HEK293T (cell line): Measurements from ENCODE around the gene GULP1.

Source experiments
- CTCF ChIA-PET: fragments of 350-600 bp; formaldehyde crosslinking; extraction: SDS; loops from one replicate; lab custom pipeline; 2021; ENCODE audit warnings: antibody characterized with exemption, inconsistent platforms; lab: Yijun Ruan, JAX
- POLR2A ChIA-PET: fragments of 350-600 bp; formaldehyde crosslinking; extraction: SDS; loops from one replicate; lab custom pipeline; 2020; ENCODE audit warnings: antibody characterized with exemption, inconsistent platforms; lab: Yijun Ruan, JAX
- DNase-seq: peaks from one replicate; pipeline ENCODE4 v3.0.0; 2012; ENCODE audit warnings: mixed read lengths; ENCODE audit errors: extremely low spot score
- ARNT ChIP-seq: fragments of 450-650 bp; IDR thresholded peaks from 2 replicates; pipeline ENCODE4 v1.6.1; 2017; ENCODE audit warnings: mild to moderate bottlenecking
- BHLHE40 ChIP-seq: fragments of 450-650 bp; IDR thresholded peaks from 2 replicates; pipeline ENCODE4 v1.6.1; 2016; ENCODE audit warnings: mild to moderate bottlenecking, moderate library complexity, borderline replicate concordance
- CTBP1 ChIP-seq: fragments of 450-650 bp; IDR thresholded peaks from 2 replicates; pipeline ENCODE4 v1.6.1; 2016; ENCODE audit warnings: borderline replicate concordance
- ELF4 ChIP-seq: fragments of 450-650 bp; IDR thresholded peaks from 2 replicates; pipeline ENCODE4 v1.6.1; 2017; ENCODE audit warnings: antibody characterized with exemption
- FOXA1 ChIP-seq: fragments of 450-650 bp; IDR thresholded peaks from 2 replicates; pipeline ENCODE4 v1.6.1; 2016; ENCODE audit warnings: mild to moderate bottlenecking
- FOXK2 ChIP-seq: fragments of 450-650 bp; IDR thresholded peaks from 2 replicates; pipeline ENCODE4 v1.6.1; 2016; ENCODE audit warnings: mild to moderate bottlenecking
- FOXM1 ChIP-seq: fragments of 450-650 bp; IDR thresholded peaks from 2 replicates; pipeline ENCODE4 v1.6.1; 2017; ENCODE audit warnings: mild to moderate bottlenecking, borderline replicate concordance
- HDGF ChIP-seq: fragments of 450-650 bp; IDR thresholded peaks from 2 replicates; pipeline ENCODE4 v1.6.1; 2017; ENCODE audit warnings: antibody characterized with exemption, borderline replicate concordance
- L3MBTL2 ChIP-seq: fragments of 450-650 bp; conservative IDR thresholded peaks from 2 replicates; pipeline ENCODE4 v1.6.1; 2016; ENCODE audit warnings: mild to moderate bottlenecking
- LEF1 ChIP-seq: fragments of 450-650 bp; IDR thresholded peaks from 2 replicates; pipeline ENCODE4 v1.6.1; 2017; ENCODE audit warnings: mild to moderate bottlenecking, borderline replicate concordance
- NFRKB ChIP-seq: fragments of 450-650 bp; IDR thresholded peaks from 2 replicates; pipeline ENCODE4 v1.6.1; 2016; ENCODE audit warnings: mild to moderate bottlenecking, moderate library complexity
- SP1 ChIP-seq: fragments of 450-650 bp; IDR thresholded peaks from 2 replicates; pipeline ENCODE4 v1.6.1; 2017
- SUZ12 ChIP-seq: fragments of 450-650 bp; IDR thresholded peaks from 2 replicates; pipeline ENCODE4 v1.6.1; 2016; ENCODE audit warnings: mild to moderate bottlenecking
- TARDBP ChIP-seq: fragments of 450-650 bp; IDR thresholded peaks from 2 replicates; pipeline ENCODE4 v1.6.1; 2016
- ZNF384 ChIP-seq: fragments of 450-650 bp; IDR thresholded peaks from 2 replicates; pipeline ENCODE4 v1.6.1; 2016
- TF ChIP-seq, protein P1 (sequence below): fragments of 450-650 bp; IDR thresholded peaks from 2 replicates; pipeline ENCODE4 v1.6.1; 2016

GULP1 gene

DNA sequence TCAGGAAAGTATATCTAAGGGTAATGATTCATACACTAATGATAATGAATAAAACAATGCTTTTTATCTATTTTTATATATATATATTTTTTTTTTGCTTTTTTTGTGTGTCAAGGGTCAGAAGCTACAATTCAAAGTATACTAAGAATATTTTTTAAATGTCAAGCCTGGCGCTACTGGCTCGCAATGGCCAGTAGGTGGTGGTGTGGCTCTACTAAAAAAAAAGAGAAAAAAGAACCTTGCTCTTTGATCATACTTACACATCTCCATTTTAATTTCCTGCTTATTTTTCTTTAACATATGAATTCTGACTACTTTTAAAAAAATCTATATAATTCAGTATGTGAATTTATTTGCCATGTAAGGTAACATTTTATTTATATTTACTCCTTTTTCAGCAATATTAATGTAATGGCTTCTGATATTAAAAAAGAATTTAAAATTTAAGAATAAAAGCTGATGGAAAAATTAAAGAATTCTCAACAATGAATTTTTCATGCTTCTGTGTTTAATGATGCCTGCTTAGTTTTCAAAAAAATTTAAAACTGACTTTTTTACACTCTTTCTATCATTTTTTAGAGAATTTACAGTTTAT is 232.9 kb downstream of the GULP1 start:
- TF ChIP-seq TARDBP (no peak), NFRKB (no peak), L3MBTL2 (no peak), BHLHE40 (no peak), HDGF (no peak), FOXM1 (no peak), ZNF384 (no peak), SUZ12 (no peak), ARNT (no peak), CTBP1 (no peak), LEF1 (no peak), ELF4 (no peak), SP1 (no peak), FOXK2 (no peak)
- TF ChIP-seq, protein P1, sequence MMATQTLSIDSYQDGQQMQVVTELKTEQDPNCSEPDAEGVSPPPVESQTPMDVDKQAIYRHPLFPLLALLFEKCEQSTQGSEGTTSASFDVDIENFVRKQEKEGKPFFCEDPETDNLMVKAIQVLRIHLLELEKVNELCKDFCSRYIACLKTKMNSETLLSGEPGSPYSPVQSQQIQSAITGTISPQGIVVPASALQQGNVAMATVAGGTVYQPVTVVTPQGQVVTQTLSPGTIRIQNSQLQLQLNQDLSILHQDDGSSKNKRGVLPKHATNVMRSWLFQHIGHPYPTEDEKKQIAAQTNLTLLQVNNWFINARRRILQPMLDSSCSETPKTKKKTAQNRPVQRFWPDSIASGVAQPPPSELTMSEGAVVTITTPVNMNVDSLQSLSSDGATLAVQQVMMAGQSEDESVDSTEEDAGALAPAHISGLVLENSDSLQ: no peak
- ChIA-PET POLR2A (no interaction called here), CTCF (interaction anchor here (0.6 to 1.3 kb wide), 5 partner anchors 15 to 1090 kb away, joined by 3 to 6 read pairs (median 4); no protein-coding TSS in a partner anchor)
- peak; percentile 19 for DNase-seq

DNA sequence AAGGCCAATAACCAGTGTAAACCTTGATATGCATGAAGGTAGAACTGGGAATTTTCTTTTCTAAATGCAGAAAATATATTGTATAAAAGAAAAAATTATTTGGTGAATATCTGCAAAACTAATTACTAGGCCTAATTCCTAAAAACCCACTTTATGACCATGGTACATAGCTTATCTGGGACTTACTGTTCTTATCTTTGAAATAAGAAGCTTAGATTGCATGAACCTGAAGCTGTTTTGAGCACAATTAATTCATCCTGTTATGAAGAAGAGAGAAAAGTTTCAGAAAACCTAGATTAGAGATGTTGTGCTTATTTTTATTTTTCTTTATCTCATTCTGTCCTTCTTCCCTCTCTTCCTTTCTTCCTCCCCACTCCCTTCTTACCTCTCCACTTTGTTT is 235.0 kb downstream of the GULP1 start:
- DNase-seq: no peak
- ChIA-PET POLR2A (no interaction called here), CTCF (interaction anchor here (0.7 kb wide), 1 partner anchor 73 kb away, joined by 3 read pairs; no protein-coding TSS in a partner anchor)
- TF ChIP-seq, protein P1: no peak
- no peak for TF ChIP-seq FOXK2
- TF ChIP-seq ZNF384: no peak
- no peak for TF ChIP-seq TARDBP
- TF ChIP-seq FOXM1: no peak
- no peak for TF ChIP-seq CTBP1

DNA sequence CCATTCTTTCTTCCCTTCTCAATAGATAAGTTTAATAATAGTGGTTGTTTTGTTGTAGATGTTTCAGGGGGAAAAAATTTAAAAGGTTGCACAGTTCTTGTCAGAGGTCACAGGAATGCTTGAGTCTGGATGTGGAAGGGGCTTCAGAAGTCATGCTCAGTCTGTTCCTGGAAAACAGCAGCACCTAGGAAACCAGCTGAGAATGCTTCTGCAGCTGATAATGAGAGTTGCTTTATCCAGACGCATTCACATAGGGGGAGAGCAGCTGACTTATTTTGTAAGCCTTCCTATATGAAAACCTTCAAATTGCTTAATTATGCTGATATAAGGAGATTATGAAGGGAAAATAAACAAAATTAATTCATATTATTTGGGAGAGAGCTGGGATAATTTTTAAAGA is 235.5 kb downstream of the GULP1 start:
- CTCF ChIA-PET: interaction anchor here (0.7 kb wide), 1 partner anchor 72 kb away, joined by 3 read pairs; no protein-coding TSS in a partner anchor
- TF ChIP-seq ZNF384 (no peak), CTBP1 (no peak), FOXM1 (no peak), L3MBTL2 (no peak), BHLHE40 (no peak), HDGF (no peak), FOXA1 (no peak), ARNT (no peak), SP1 (no peak), LEF1 (no peak), SUZ12 (no peak), ELF4 (no peak), TARDBP (no peak), FOXK2 (no peak)
- TF ChIP-seq, protein P1: no peak
- DNase-seq: no peak
- POLR2A ChIA-PET: no interaction called here

DNA sequence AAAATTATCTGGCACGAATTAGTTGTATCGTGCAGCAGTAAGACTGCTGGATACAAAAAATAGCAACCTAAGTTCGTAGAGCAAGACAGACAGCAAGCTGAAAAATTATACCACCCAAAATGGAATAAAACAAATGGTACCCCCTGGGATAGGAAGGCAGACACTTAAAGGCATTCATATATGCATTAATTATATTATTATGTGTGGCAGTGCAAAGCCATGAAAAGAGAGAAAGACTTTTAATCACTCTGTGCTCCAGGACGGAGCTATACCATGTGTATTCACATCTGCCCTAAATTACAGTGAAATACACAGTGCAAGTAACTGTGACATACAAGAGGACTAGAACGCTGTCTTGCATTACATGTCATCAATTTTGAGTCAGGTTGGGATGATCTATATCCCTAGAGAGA is 235.9 kb downstream of the GULP1 start:
- TF ChIP-seq FOXK2: no peak
- no peak for TF ChIP-seq CTBP1
- no peak for TF ChIP-seq SP1
- no peak for TF ChIP-seq FOXM1
- TF ChIP-seq HDGF: no peak
- TF ChIP-seq SUZ12: no peak
- TF ChIP-seq ZNF384: no peak
- no peak for TF ChIP-seq NFRKB
- TF ChIP-seq BHLHE40: no peak
- TF ChIP-seq, protein P1: no peak
- no peak for TF ChIP-seq ARNT
- TF ChIP-seq ELF4: no peak
- no peak for TF ChIP-seq L3MBTL2
- POLR2A ChIA-PET: no interaction called here
- CTCF ChIA-PET: interaction anchor here (0.7 kb wide), 1 partner anchor 72 kb away, joined by 3 read pairs; no protein-coding TSS in a partner anchor
- DNase-seq: no peak

DNA sequence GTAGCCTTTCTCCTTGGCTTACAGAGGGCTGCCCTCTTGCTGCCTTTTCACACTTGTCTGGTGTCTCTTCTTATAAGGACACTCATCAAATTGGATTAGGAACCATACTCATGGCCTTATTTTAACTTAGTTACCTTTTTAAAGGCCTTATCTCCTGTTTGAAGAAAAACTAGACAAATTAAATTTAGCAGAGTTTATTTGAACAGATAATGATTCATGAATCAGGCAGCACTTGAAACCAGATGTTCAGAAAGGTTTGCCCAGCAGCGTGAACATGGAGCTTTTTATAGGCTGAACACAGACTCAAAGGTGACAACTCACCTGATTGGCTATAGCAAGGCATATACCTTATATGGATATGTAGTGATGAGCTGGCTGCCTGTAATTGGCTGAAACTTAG is 238.0 kb downstream of the GULP1 start:
- TF ChIP-seq HDGF (no peak), TARDBP (no peak), ELF4 (no peak), ZNF384 (no peak), FOXM1 (no peak), FOXK2 (no peak), CTBP1 (no peak), NFRKB (no peak), LEF1 (no peak), BHLHE40 (no peak), L3MBTL2 (no peak), SUZ12 (no peak), ARNT (no peak), SP1 (no peak), FOXA1 (no peak)
- TF ChIP-seq, protein P1: no peak
- POLR2A ChIA-PET: no interaction called here
- CTCF ChIA-PET: no interaction called here
- no peak for DNase-seq
